Liver (tissue), 9 donors: ENCODE data around the gene FADD. TPM values are rescaled to one million over a fixed set of nuclear protein-coding genes. Genes with fewer than 3 reads are reported as not detected.

Source experiments
- DNase-seq: peaks from one replicate; pipeline ENCODE4 v3.0.0-alpha.2; 2017; ENCODE audit warnings: low spot score
- H3K27ac ChIP-seq, 2 donors: one replicate each; pipeline ENCODE4 v1.7.0; 2013; ENCODE audit warnings: inconsistent platforms in 2 of 2, low read length in 2 of 2, control low read depth in 1 of 2, low read depth in 1 of 2, mild to moderate bottlenecking in 1 of 2
- H3K27me3 ChIP-seq, 4 donors: one replicate each; pipeline versions ENCODE4 v1.6.1 to v1.7.0; 2013; ENCODE audit warnings: low read length in 3 of 4, inconsistent platforms in 1 of 4, mild to moderate bottlenecking in 1 of 4, moderate library complexity in 1 of 4; ENCODE audit not compliant: control insufficient read depth in 4 of 4, insufficient read depth in 4 of 4
- H3K36me3 ChIP-seq, 4 donors: one replicate each; pipeline versions ENCODE4 v1.6.1 to v1.7.0; 2013; ENCODE audit warnings: low read length in 3 of 4, mild to moderate bottlenecking in 3 of 4, low read depth in 1 of 4, moderate library complexity in 1 of 4; ENCODE audit not compliant: control insufficient read depth in 4 of 4, insufficient read depth in 3 of 4
- H3K4me1 ChIP-seq, 4 donors: one replicate each; pipeline versions ENCODE4 v1.6.1 to v1.7.0; 2013; ENCODE audit warnings: low read length in 3 of 4, mild to moderate bottlenecking in 3 of 4, moderate library complexity in 1 of 4; ENCODE audit not compliant: control insufficient read depth in 4 of 4, insufficient read depth in 4 of 4
- H3K4me3 ChIP-seq, 3 donors: one replicate each; pipeline versions ENCODE4 v1.6.1 to v1.7.0; 2013; ENCODE audit warnings: low read length in 3 of 3, control low read depth in 1 of 3, low read depth in 1 of 3, mild to moderate bottlenecking in 1 of 3
- H3K9ac ChIP-seq, 2 donors: one replicate each; pipeline ENCODE4 v1.7.0; 2013; ENCODE audit warnings: low read length in 2 of 2, mild to moderate bottlenecking in 2 of 2, moderate library complexity in 2 of 2, control low read depth in 1 of 2, low read depth in 1 of 2
- H3K9me3 ChIP-seq, 4 donors: one replicate each; pipeline versions ENCODE4 v1.6.1 to v1.7.0; 2013; ENCODE audit warnings: low read length in 3 of 4; ENCODE audit not compliant: control insufficient read depth in 4 of 4
- EGR1 ChIP-seq, 2 donors: IDR thresholded peaks; 2 replicates each; pipeline ENCODE4 v1.6.1; 2016 to 2018; ENCODE audit warnings: antibody characterized with exemption in 2 of 2, low read depth in 2 of 2
- FOXA1 ChIP-seq: IDR thresholded peaks from 2 replicates; pipeline ENCODE4 v1.6.1; 2016; ENCODE audit warnings: antibody characterized with exemption
- HNF4A ChIP-seq, 2 donors: conservative IDR thresholded peaks; 2 replicates each; pipeline ENCODE4 v1.6.1; 2016; ENCODE audit warnings: antibody characterized with exemption in 2 of 2, mild to moderate bottlenecking in 2 of 2
- HNF4G ChIP-seq: IDR thresholded peaks from 2 replicates; pipeline ENCODE4 v1.6.1; 2016; ENCODE audit warnings: antibody characterized with exemption
- JUND ChIP-seq, 2 donors: IDR thresholded peaks; 2 replicates each; pipeline ENCODE4 v1.6.1; 2016; ENCODE audit warnings: antibody characterized with exemption in 2 of 2
- NR2F2 ChIP-seq: IDR thresholded peaks from 2 replicates; pipeline ENCODE4 v1.6.1; 2016; ENCODE audit warnings: antibody characterized with exemption
- RAD21 ChIP-seq, 2 donors: IDR thresholded peaks; 2 replicates each; pipeline ENCODE4 v1.6.1; 2016; ENCODE audit warnings: antibody characterized with exemption in 2 of 2, mild to moderate bottlenecking in 2 of 2
- RXRA ChIP-seq, 2 donors: IDR thresholded peaks; 2 replicates each; pipeline ENCODE4 v1.6.1; 2017 to 2018; ENCODE audit warnings: antibody characterized with exemption in 2 of 2, mild to moderate bottlenecking in 1 of 2
- SP1 ChIP-seq: IDR thresholded peaks from 2 replicates; pipeline ENCODE4 v1.6.1; 2018; ENCODE audit warnings: antibody characterized with exemption, mild to moderate bottlenecking
- WGBS: extraction: QIAGEN DNeasy Blood & Tissue Kit; methylation state at CpG from one replicate; pipeline ENCODE4 v1.1.7; 2013; 5-methylcytosine and 5-hydroxymethylcytosine counted together
- polyA plus RNA-seq, 2 donors: library from polyadenylated mRNA; stranded (reverse) in 1 of 2; unstranded in 1 of 2; fragments of 200-250 nt in 1 of 2; fragments of >200 nt in 1 of 2; fragmentation: Nextera tagmentation in 1 of 2; extraction: Ambion mirVana in 1 of 2; gene quantifications; one replicate each; pipeline versions ENCODE4 v1.2.1 to v1.2.3, GENCODE V29; 2013 to 2015
- total RNA-seq, 2 donors: library from RNA; depleted of rRNA; stranded (reverse); fragments of >200 nt; gene quantifications; one replicate each; pipeline ENCODE4 v1.2.3, GENCODE V29; 2014
- TF ChIP-seq, protein P1 (sequence below): IDR thresholded peaks from 2 replicates; pipeline ENCODE4 v1.6.1; 2016; ENCODE audit warnings: antibody characterized with exemption, mild to moderate bottlenecking
- TF ChIP-seq, protein P2 (sequence below): IDR thresholded peaks from 2 replicates; pipeline ENCODE4 v1.6.1; 2016; ENCODE audit warnings: antibody characterized with exemption
- TF ChIP-seq, protein P3 (sequence below): IDR thresholded peaks from 2 replicates; pipeline ENCODE4 v1.6.1; 2016; ENCODE audit warnings: antibody characterized with exemption
- TF ChIP-seq, protein P4 (sequence below): fragments of 150-350 bp; IDR thresholded peaks from 2 replicates; pipeline ENCODE4 v1.5.1; 2017; ENCODE audit warnings: improper control_type of control experiment, low read depth, low read length; ENCODE audit not compliant: missing input control
- TF ChIP-seq, protein P5 (sequence below): IDR thresholded peaks from 2 replicates; pipeline ENCODE4 v1.6.1; 2016; ENCODE audit warnings: antibody characterized with exemption
- donor health status: healthy.
- donor health status: healthy.
- donor health status: healthy.
- donor health status: healthy.
- donor health status: healthy.

Gene FADD
- total and polyA plus RNA-seq, 4 donors = 1.8 to 17.3 (median 14.8) TPM

DNA sequence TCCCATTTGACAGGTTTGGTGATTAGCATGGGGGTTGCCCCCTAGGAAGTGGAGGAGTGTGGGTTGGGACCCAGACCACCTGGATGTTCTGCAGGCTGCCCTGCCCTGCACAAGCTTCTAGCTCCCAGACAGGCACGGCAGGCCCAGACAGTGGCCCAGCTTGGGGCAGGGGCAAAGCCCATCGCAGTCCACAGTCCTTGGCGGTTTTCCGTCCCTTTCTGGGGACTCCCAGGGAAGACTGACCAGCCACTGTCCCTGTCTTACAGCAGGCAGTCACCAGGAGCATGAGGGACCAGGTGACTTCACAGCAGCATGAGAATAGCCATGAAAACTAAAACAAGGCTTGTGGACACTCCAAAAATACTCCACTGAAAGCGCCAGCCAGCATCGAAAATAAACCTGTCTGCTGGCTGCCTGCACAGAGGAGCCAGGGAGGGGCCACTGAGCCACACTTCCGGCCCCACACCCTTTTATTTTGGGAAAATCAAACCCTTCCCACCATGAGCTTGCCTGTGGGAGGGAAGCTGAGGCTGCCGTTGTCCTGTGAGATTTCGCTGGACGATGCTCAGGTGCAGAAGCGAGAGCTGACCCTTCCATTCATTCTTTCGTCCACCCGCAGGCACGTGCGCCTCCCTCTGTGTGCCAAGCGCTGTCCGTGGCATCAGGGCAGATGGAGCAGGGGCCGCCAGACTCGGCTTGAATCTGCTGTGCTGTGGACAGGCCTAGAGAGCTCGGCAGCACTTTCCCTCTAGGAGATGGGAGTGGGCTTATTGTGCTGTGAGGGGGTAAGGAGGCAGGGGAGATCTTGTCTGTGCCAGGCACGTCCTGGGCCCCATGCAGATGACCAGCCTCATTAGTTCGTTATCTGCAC is 28.0 kb downstream of the FADD start:
- H3K9ac ChIP-seq = no peak overlapping the region
- WGBS = 93% methylated on average over 22 of the region's 22 CpGs

DNA sequence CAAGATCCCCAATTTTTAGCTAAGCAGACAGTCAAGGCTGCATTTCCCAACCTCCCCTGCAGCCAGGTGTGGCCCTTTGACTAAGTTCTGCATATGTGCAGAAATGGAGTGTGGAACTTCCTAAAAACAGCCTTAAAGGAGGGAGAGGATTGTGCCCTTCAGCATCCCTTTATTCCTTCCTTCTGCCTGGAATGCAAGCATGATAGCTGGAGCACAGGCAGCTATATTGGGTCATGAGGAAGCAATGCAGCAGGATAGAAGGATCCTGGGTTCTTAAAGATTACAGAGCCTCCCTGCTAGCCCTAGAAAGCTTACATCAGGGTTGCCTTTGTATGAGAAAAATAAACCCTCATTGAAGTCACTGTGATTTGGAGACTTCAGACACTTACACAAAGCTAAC is 29.9 kb downstream of the FADD start:
- Histone ChIP-seq H3K4me3 (no peak overlapping the region), H3K27me3 (no peaks in the 10 kb centered on the region), H3K27ac (no peak overlapping the region), H3K36me3 (no peaks in the 10 kb centered on the region), H3K4me1 (peaks cover 2 to 6% (median 3%) of the 10 kb centered on the region in 4 donors), H3K9ac (no peak overlapping the region), H3K9me3 (no peaks in the 10 kb centered on the region)
- no peak for DNase-seq
- TF ChIP-seq, protein P1, sequence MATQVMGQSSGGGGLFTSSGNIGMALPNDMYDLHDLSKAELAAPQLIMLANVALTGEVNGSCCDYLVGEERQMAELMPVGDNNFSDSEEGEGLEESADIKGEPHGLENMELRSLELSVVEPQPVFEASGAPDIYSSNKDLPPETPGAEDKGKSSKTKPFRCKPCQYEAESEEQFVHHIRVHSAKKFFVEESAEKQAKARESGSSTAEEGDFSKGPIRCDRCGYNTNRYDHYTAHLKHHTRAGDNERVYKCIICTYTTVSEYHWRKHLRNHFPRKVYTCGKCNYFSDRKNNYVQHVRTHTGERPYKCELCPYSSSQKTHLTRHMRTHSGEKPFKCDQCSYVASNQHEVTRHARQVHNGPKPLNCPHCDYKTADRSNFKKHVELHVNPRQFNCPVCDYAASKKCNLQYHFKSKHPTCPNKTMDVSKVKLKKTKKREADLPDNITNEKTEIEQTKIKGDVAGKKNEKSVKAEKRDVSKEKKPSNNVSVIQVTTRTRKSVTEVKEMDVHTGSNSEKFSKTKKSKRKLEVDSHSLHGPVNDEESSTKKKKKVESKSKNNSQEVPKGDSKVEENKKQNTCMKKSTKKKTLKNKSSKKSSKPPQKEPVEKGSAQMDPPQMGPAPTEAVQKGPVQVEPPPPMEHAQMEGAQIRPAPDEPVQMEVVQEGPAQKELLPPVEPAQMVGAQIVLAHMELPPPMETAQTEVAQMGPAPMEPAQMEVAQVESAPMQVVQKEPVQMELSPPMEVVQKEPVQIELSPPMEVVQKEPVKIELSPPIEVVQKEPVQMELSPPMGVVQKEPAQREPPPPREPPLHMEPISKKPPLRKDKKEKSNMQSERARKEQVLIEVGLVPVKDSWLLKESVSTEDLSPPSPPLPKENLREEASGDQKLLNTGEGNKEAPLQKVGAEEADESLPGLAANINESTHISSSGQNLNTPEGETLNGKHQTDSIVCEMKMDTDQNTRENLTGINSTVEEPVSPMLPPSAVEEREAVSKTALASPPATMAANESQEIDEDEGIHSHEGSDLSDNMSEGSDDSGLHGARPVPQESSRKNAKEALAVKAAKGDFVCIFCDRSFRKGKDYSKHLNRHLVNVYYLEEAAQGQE = no peak
- TF ChIP-seq RAD21 (IDR thresholded peaks at IDR 0.05) (no peak), JUND (IDR thresholded peaks at IDR 0.05) (no peak)

More for the DNA sequence above, 28.0 kb downstream of the FADD start:
- H3K9me3 ChIP-seq = no peaks in the 10 kb centered on the region
- no peak overlapping the region for H3K27ac ChIP-seq
- DNase-seq = no peak
- TF ChIP-seq, protein P2, sequence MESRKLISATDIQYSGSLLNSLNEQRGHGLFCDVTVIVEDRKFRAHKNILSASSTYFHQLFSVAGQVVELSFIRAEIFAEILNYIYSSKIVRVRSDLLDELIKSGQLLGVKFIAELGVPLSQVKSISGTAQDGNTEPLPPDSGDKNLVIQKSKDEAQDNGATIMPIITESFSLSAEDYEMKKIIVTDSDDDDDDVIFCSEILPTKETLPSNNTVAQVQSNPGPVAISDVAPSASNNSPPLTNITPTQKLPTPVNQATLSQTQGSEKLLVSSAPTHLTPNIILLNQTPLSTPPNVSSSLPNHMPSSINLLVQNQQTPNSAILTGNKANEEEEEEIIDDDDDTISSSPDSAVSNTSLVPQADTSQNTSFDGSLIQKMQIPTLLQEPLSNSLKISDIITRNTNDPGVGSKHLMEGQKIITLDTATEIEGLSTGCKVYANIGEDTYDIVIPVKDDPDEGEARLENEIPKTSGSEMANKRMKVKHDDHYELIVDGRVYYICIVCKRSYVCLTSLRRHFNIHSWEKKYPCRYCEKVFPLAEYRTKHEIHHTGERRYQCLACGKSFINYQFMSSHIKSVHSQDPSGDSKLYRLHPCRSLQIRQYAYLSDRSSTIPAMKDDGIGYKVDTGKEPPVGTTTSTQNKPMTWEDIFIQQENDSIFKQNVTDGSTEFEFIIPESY = no peak
- TF ChIP-seq RXRA (IDR thresholded peaks at IDR 0.05) (no peak), HNF4G (no peak), FOXA1 (no peak), NR2F2 (no peak), HNF4A (conservative IDR thresholded peaks at IDR 0.05) (no peak)
- TF ChIP-seq, protein P3, sequence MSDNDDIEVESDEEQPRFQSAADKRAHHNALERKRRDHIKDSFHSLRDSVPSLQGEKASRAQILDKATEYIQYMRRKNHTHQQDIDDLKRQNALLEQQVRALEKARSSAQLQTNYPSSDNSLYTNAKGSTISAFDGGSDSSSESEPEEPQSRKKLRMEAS = no peak
- H3K4me1 ChIP-seq = peaks cover 2 to 6% (median 3%) of the 10 kb centered on the region in 4 donors
- no peak overlapping the region for H3K4me3 ChIP-seq
- H3K36me3 ChIP-seq = no peaks in the 10 kb centered on the region
- no peaks in the 10 kb centered on the region for H3K27me3 ChIP-seq

DNA sequence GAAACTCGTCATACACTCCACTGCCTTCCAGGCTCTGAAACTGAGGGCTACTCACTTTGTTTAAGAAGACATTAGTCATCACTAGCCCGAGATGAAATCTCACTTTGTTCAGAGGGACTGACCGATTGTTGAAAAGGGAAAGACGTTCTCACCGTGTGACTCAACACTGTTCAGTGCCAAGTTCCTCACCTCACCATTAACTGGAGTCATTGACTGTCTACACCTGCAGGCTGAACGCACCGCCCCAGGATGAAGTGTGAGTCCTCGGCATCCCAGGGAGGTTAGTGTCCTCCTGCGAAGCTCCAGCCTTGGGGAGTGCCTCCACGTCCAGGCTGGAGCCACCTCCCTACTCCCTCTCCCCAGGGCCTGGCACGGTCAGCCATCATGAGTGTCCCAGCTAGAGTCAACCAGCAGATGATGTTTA is 30.4 kb downstream of the FADD start:
- no peaks in the 10 kb centered on the region for H3K9me3 ChIP-seq
- H3K36me3 ChIP-seq = no peaks in the 10 kb centered on the region
- H3K27ac ChIP-seq = no peak overlapping the region
- H3K4me3 ChIP-seq = no peak overlapping the region
- H3K9ac ChIP-seq = no peak overlapping the region
- peaks cover 2 to 6% (median 3%) of the 10 kb centered on the region in 4 donors for H3K4me1 ChIP-seq
- no peaks in the 10 kb centered on the region for H3K27me3 ChIP-seq
- DNase-seq = no peak
- 85% methylated on average over 11 of the region's 11 CpGs for WGBS
- no peak for TF ChIP-seq EGR1 (IDR thresholded peaks at IDR 0.05; ENCODE audit: low read depth in 2 of 2)
- no peak for TF ChIP-seq RXRA (IDR thresholded peaks at IDR 0.05)
- TF ChIP-seq, protein P4, sequence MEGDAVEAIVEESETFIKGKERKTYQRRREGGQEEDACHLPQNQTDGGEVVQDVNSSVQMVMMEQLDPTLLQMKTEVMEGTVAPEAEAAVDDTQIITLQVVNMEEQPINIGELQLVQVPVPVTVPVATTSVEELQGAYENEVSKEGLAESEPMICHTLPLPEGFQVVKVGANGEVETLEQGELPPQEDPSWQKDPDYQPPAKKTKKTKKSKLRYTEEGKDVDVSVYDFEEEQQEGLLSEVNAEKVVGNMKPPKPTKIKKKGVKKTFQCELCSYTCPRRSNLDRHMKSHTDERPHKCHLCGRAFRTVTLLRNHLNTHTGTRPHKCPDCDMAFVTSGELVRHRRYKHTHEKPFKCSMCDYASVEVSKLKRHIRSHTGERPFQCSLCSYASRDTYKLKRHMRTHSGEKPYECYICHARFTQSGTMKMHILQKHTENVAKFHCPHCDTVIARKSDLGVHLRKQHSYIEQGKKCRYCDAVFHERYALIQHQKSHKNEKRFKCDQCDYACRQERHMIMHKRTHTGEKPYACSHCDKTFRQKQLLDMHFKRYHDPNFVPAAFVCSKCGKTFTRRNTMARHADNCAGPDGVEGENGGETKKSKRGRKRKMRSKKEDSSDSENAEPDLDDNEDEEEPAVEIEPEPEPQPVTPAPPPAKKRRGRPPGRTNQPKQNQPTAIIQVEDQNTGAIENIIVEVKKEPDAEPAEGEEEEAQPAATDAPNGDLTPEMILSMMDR = no peak
- TF ChIP-seq, protein P5, sequence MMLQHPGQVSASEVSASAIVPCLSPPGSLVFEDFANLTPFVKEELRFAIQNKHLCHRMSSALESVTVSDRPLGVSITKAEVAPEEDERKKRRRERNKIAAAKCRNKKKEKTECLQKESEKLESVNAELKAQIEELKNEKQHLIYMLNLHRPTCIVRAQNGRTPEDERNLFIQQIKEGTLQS = no peak
- no peak for TF ChIP-seq HNF4A (conservative IDR thresholded peaks at IDR 0.05)
- TF ChIP-seq, protein P3 = no peak
- no peak for TF ChIP-seq SP1
- TF ChIP-seq HNF4G = no peak
- TF ChIP-seq NR2F2 = no peak
- TF ChIP-seq, protein P1 = no peak
